ENCODE data around the gene PRKCD. TPM values are rescaled to one million over a fixed set of nuclear protein-coding genes. Genes with fewer than 3 reads are reported as not detected.
A peak's percentile ranks its signal among the peaks of the same experiment; 100 is the strongest.

The PRKCD gene
- total and polyA plus RNA-seq, 7 experiments from 2014 or later = 7.7 to 72.8 (median 17.5) TPM

GRCh38 chr3:53142986-53143385 lies 18.0 kb upstream of the PRKCD start:
- no peak overlapping the region for H3K4me3 ChIP-seq (ENCODE audit: low read length)
- H3K4me1 ChIP-seq (ENCODE audit: control insufficient read depth in 2 of 2, insufficient read depth in 2 of 2, low read length in 2 of 2) = no peaks in the 10 kb centered on the region
- H3K27me3 ChIP-seq (ENCODE audit: control insufficient read depth in 2 of 2, insufficient read depth in 2 of 2, low read length in 2 of 2) = no peaks in the 10 kb centered on the region
- Mint-ChIP-seq H3K36me3 (no peaks in the 10 kb centered on the region), H3K4me3 (no peak overlapping the region), H3K27me3 (no peaks in the 10 kb centered on the region), H3K4me1 (peaks cover 0 to 6% (median 0%) of the 10 kb centered on the region in 7 donors), H3K9me3 (no peaks in the 10 kb centered on the region), H3K27ac (no peak overlapping the region)
- H3K9me3 ChIP-seq (ENCODE audit: control insufficient read depth in 2 of 3, low read length in 3 of 3) = no peaks in the 10 kb centered on the region
- POLR2A ChIA-PET = interaction anchor here (0.8 kb wide), 1 partner anchor 13 kb away, joined by 4 read pairs; the partner anchor contains the start of gene RFT1
- no peak for DNase-seq
- ATAC-seq = peak; percentile 63
- intact Hi-C loops (cut with micrococcal nuclease) = no loop called here
- CTCF ChIA-PET = no interaction called here
- no peaks in the 10 kb centered on the region for H3K36me3 ChIP-seq (ENCODE audit: control insufficient read depth in 2 of 3, insufficient read depth in 3 of 3, low read length in 3 of 3)
- no peak overlapping the region for H3K27ac ChIP-seq (ENCODE audit: low read depth, low read length)

GRCh38 chr3:53144446-53144845 lies 16.6 kb upstream of the PRKCD start:
- H3K4me3 Mint-ChIP-seq = no peak overlapping the region
- no peak overlapping the region for H3K27ac Mint-ChIP-seq
- Histone ChIP-seq H3K36me3 (ENCODE audit: control insufficient read depth in 2 of 3, insufficient read depth in 3 of 3, low read length in 3 of 3) (no peaks in the 10 kb centered on the region), H3K9me3 (ENCODE audit: control insufficient read depth in 2 of 3, low read length in 3 of 3) (no peaks in the 10 kb centered on the region), H3K4me3 (ENCODE audit: low read length) (no peak overlapping the region), H3K4me1 (ENCODE audit: control insufficient read depth in 2 of 2, insufficient read depth in 2 of 2, low read length in 2 of 2) (no peaks in the 10 kb centered on the region), H3K27ac (ENCODE audit: low read depth, low read length) (no peak overlapping the region), H3K27me3 (ENCODE audit: control insufficient read depth in 2 of 2, insufficient read depth in 2 of 2, low read length in 2 of 2) (no peaks in the 10 kb centered on the region)
- no peaks in the 10 kb centered on the region for H3K27me3 Mint-ChIP-seq
- no peaks in the 10 kb centered on the region for H3K36me3 Mint-ChIP-seq
- H3K9me3 Mint-ChIP-seq = no peaks in the 10 kb centered on the region
- intact Hi-C loops (cut with micrococcal nuclease) = no loop called here
- peaks cover 0 to 6% (median 0%) of the 10 kb centered on the region in 7 donors for H3K4me1 Mint-ChIP-seq
- CTCF ChIA-PET = interaction anchor here (0.6 kb wide), 1 partner anchor 32 kb away, joined by 3 read pairs; no protein-coding TSS in a partner anchor
- no peak for ATAC-seq
- no peak for DNase-seq
- POLR2A ChIA-PET = no interaction called here

GRCh38 chr3:53144862-53145712 lies 15.9 kb upstream of the PRKCD start:
- Mint-ChIP-seq H3K4me1 (peaks cover 0 to 4% (median 0%) of the 10 kb centered on the region in 7 donors), H3K27ac (no peak overlapping the region), H3K27me3 (no peaks in the 10 kb centered on the region), H3K36me3 (no peaks in the 10 kb centered on the region), H3K4me3 (no peak overlapping the region), H3K9me3 (no peaks in the 10 kb centered on the region)
- intact Hi-C loops (cut with micrococcal nuclease) = no loop called here
- Histone ChIP-seq H3K9me3 (ENCODE audit: control insufficient read depth in 2 of 3, low read length in 3 of 3) (no peaks in the 10 kb centered on the region), H3K27me3 (ENCODE audit: control insufficient read depth in 2 of 2, insufficient read depth in 2 of 2, low read length in 2 of 2) (no peaks in the 10 kb centered on the region), H3K4me3 (ENCODE audit: low read length) (no peak overlapping the region), H3K27ac (ENCODE audit: low read depth, low read length) (no peak overlapping the region), H3K4me1 (ENCODE audit: control insufficient read depth in 2 of 2, insufficient read depth in 2 of 2, low read length in 2 of 2) (no peaks in the 10 kb centered on the region), H3K36me3 (ENCODE audit: control insufficient read depth in 2 of 3, insufficient read depth in 3 of 3, low read length in 3 of 3) (no peaks in the 10 kb centered on the region)
- ChIA-PET CTCF (no interaction called here), POLR2A (no interaction called here)
- ATAC-seq (no peak), DNase-seq (no peak)

GRCh38 chr3:53145713-53146080 lies 15.3 kb upstream of the PRKCD start:
- no peaks in the 10 kb centered on the region for H3K9me3 ChIP-seq (ENCODE audit: control insufficient read depth in 2 of 3, low read length in 3 of 3)
- Mint-ChIP-seq H3K27me3 (no peaks in the 10 kb centered on the region), H3K9me3 (no peaks in the 10 kb centered on the region), H3K36me3 (no peaks in the 10 kb centered on the region), H3K4me1 (peaks cover 0 to 2% (median 0%) of the 10 kb centered on the region in 7 donors), H3K27ac (no peak overlapping the region), H3K4me3 (no peak overlapping the region)
- H3K4me1 ChIP-seq (ENCODE audit: control insufficient read depth in 2 of 2, insufficient read depth in 2 of 2, low read length in 2 of 2) = no peaks in the 10 kb centered on the region
- intact Hi-C loops (cut with micrococcal nuclease) = no loop called here
- H3K27ac ChIP-seq (ENCODE audit: low read depth, low read length) = no peak overlapping the region
- CTCF ChIA-PET = no interaction called here
- no peak for ATAC-seq
- POLR2A ChIA-PET = no interaction called here
- H3K36me3 ChIP-seq (ENCODE audit: control insufficient read depth in 2 of 3, insufficient read depth in 3 of 3, low read length in 3 of 3) = no peaks in the 10 kb centered on the region
- DNase-seq = no peak
- no peak overlapping the region for H3K4me3 ChIP-seq (ENCODE audit: low read length)
- no peaks in the 10 kb centered on the region for H3K27me3 ChIP-seq (ENCODE audit: control insufficient read depth in 2 of 2, insufficient read depth in 2 of 2, low read length in 2 of 2)

- DNase-seq = no peak
- ChIA-PET CTCF (no interaction called here), POLR2A (interaction anchor here (0.8 kb wide), 1 partner anchor 15 kb away, joined by 3 read pairs; no protein-coding TSS in a partner anchor)
- Histone ChIP-seq H3K4me1 (ENCODE audit: control insufficient read depth in 2 of 2, insufficient read depth in 2 of 2, low read length in 2 of 2) (no peaks in the 10 kb centered on the region), H3K27ac (ENCODE audit: low read depth, low read length) (no peak overlapping the region), H3K36me3 (ENCODE audit: control insufficient read depth in 2 of 3, insufficient read depth in 3 of 3, low read length in 3 of 3) (no peaks in the 10 kb centered on the region), H3K4me3 (ENCODE audit: low read length) (no peak overlapping the region), H3K9me3 (ENCODE audit: control insufficient read depth in 2 of 3, low read length in 3 of 3) (no peaks in the 10 kb centered on the region), H3K27me3 (ENCODE audit: control insufficient read depth in 2 of 2, insufficient read depth in 2 of 2, low read length in 2 of 2) (no peaks in the 10 kb centered on the region)
- H3K4me1 Mint-ChIP-seq = peaks cover 0 to 2% (median 0%) of the 10 kb centered on the region in 7 donors
- H3K36me3 Mint-ChIP-seq = no peaks in the 10 kb centered on the region
- intact Hi-C loops (cut with micrococcal nuclease) = no loop called here
- H3K27ac Mint-ChIP-seq = peak overlapping the region in 1 of 9 donors; percentile 56
- no peaks in the 10 kb centered on the region for H3K27me3 Mint-ChIP-seq
- H3K4me3 Mint-ChIP-seq = no peak overlapping the region
- ATAC-seq = no peak
- no peaks in the 10 kb centered on the region for H3K9me3 Mint-ChIP-seq
These were observed 14.6 kb upstream of the PRKCD start for GRCh38 chr3:53146319-53146891.

- intact Hi-C loops (cut with micrococcal nuclease) = no loop called here
- H3K4me3 Mint-ChIP-seq = no peak overlapping the region
- no peaks in the 10 kb centered on the region for H3K9me3 Mint-ChIP-seq
- CTCF ChIA-PET = interaction anchor here (0.6 kb wide), 1 partner anchor 48 kb away, joined by 3 read pairs; no protein-coding TSS in a partner anchor
- Histone ChIP-seq H3K36me3 (ENCODE audit: control insufficient read depth in 2 of 3, insufficient read depth in 3 of 3, low read length in 3 of 3) (no peaks in the 10 kb centered on the region), H3K27me3 (ENCODE audit: control insufficient read depth in 2 of 2, insufficient read depth in 2 of 2, low read length in 2 of 2) (no peaks in the 10 kb centered on the region), H3K9me3 (ENCODE audit: control insufficient read depth in 2 of 3, low read length in 3 of 3) (no peaks in the 10 kb centered on the region), H3K4me1 (ENCODE audit: control insufficient read depth in 2 of 2, insufficient read depth in 2 of 2, low read length in 2 of 2) (no peaks in the 10 kb centered on the region), H3K27ac (ENCODE audit: low read depth, low read length) (no peak overlapping the region), H3K4me3 (ENCODE audit: low read length) (no peak overlapping the region)
- H3K4me1 Mint-ChIP-seq = peaks cover 0 to 2% (median 0%) of the 10 kb centered on the region in 7 donors
- H3K36me3 Mint-ChIP-seq = no peaks in the 10 kb centered on the region
- DNase-seq = no peak
- no peaks in the 10 kb centered on the region for H3K27me3 Mint-ChIP-seq
- H3K27ac Mint-ChIP-seq = no peak overlapping the region
- POLR2A ChIA-PET = no interaction called here
- ATAC-seq = peak; percentile 37
These were observed 13.7 kb upstream of the PRKCD start for GRCh38 chr3:53147151-53147902.
